ENCODE measurements around the gene KCNQ1.
A peak's percentile ranks its signal among the peaks of the same experiment; 100 is the strongest.

KCNQ1 gene

GRCh38 chr11:2561696-2562581 lies 117.1 kb downstream of the KCNQ1 start:
- Histone ChIP-seq H3K36me3 (ENCODE audit: low read depth) (no peaks in the 10 kb centered on the region), H3K4me1 (ENCODE audit: insufficient read depth, poor library complexity, severe bottlenecking) (no peaks in the 10 kb centered on the region), H3K4me3 (ENCODE audit: severe bottlenecking) (no peak overlapping the region), H3K27ac (ENCODE audit: poor library complexity, severe bottlenecking) (no peak overlapping the region), H3K9me3 (ENCODE audit: severe bottlenecking) (no peaks in the 10 kb centered on the region), H3K27me3 (ENCODE audit: insufficient read depth, poor library complexity, severe bottlenecking) (no peaks in the 10 kb centered on the region)
- TF ChIP-seq CTCF (IDR thresholded peaks at IDR 0.05; ENCODE audit: poor library complexity, severe bottlenecking) = no peak
- ATAC-seq (ENCODE audit: low read depth) (no peak), DNase-seq (ENCODE audit: low spot score) (peak; percentile 49)

- no peak for ATAC-seq (ENCODE audit: low read depth)
- no peaks in the 10 kb centered on the region for H3K27me3 ChIP-seq (ENCODE audit: insufficient read depth, poor library complexity, severe bottlenecking)
- H3K9me3 ChIP-seq (ENCODE audit: severe bottlenecking) = no peaks in the 10 kb centered on the region
- H3K36me3 ChIP-seq (ENCODE audit: low read depth) = no peaks in the 10 kb centered on the region
- H3K4me1 ChIP-seq (ENCODE audit: insufficient read depth, poor library complexity, severe bottlenecking) = no peaks in the 10 kb centered on the region
- no peak for TF ChIP-seq CTCF (IDR thresholded peaks at IDR 0.05; ENCODE audit: poor library complexity, severe bottlenecking)
- no peak overlapping the region for H3K27ac ChIP-seq (ENCODE audit: poor library complexity, severe bottlenecking)
- no peak for DNase-seq (ENCODE audit: low spot score)
- H3K4me3 ChIP-seq (ENCODE audit: severe bottlenecking) = no peak overlapping the region
These were observed 118.0 kb downstream of the KCNQ1 start for GRCh38 chr11:2562890-2563212.

GRCh38 chr11:2563213-2564007 lies 118.6 kb downstream of the KCNQ1 start:
- H3K4me3 ChIP-seq (ENCODE audit: severe bottlenecking) = no peak overlapping the region
- H3K27ac ChIP-seq (ENCODE audit: poor library complexity, severe bottlenecking) = no peak overlapping the region
- peak; percentile 47 for DNase-seq (ENCODE audit: low spot score)
- no peaks in the 10 kb centered on the region for H3K27me3 ChIP-seq (ENCODE audit: insufficient read depth, poor library complexity, severe bottlenecking)
- no peaks in the 10 kb centered on the region for H3K9me3 ChIP-seq (ENCODE audit: severe bottlenecking)
- no peaks in the 10 kb centered on the region for H3K4me1 ChIP-seq (ENCODE audit: insufficient read depth, poor library complexity, severe bottlenecking)
- no peaks in the 10 kb centered on the region for H3K36me3 ChIP-seq (ENCODE audit: low read depth)
- no peak for TF ChIP-seq CTCF (IDR thresholded peaks at IDR 0.05; ENCODE audit: poor library complexity, severe bottlenecking)
- no peak for ATAC-seq (ENCODE audit: low read depth)

GRCh38 chr11:2564008-2564530 lies 119.3 kb downstream of the KCNQ1 start:
- no peak for DNase-seq (ENCODE audit: low spot score)
- no peak overlapping the region for H3K4me3 ChIP-seq (ENCODE audit: severe bottlenecking)
- H3K4me1 ChIP-seq (ENCODE audit: insufficient read depth, poor library complexity, severe bottlenecking) = no peaks in the 10 kb centered on the region
- no peaks in the 10 kb centered on the region for H3K9me3 ChIP-seq (ENCODE audit: severe bottlenecking)
- no peaks in the 10 kb centered on the region for H3K36me3 ChIP-seq (ENCODE audit: low read depth)
- ATAC-seq (ENCODE audit: low read depth) = no peak
- no peak for TF ChIP-seq CTCF (IDR thresholded peaks at IDR 0.05; ENCODE audit: poor library complexity, severe bottlenecking)
- H3K27ac ChIP-seq (ENCODE audit: poor library complexity, severe bottlenecking) = no peak overlapping the region
- H3K27me3 ChIP-seq (ENCODE audit: insufficient read depth, poor library complexity, severe bottlenecking) = no peaks in the 10 kb centered on the region
